HG02943 (cell line): ENCODE data around the gene USP31.

Experiments
- ATAC-seq: cut with Tn5 transposase; IDR thresholded peaks from one replicate; pipeline ENCODE4 v1.9.1; 2021; ENCODE audit warnings: mild to moderate bottlenecking, low read depth, moderate library complexity; ENCODE audit not compliant: unreplicated experiment

Gene USP31, protein sequence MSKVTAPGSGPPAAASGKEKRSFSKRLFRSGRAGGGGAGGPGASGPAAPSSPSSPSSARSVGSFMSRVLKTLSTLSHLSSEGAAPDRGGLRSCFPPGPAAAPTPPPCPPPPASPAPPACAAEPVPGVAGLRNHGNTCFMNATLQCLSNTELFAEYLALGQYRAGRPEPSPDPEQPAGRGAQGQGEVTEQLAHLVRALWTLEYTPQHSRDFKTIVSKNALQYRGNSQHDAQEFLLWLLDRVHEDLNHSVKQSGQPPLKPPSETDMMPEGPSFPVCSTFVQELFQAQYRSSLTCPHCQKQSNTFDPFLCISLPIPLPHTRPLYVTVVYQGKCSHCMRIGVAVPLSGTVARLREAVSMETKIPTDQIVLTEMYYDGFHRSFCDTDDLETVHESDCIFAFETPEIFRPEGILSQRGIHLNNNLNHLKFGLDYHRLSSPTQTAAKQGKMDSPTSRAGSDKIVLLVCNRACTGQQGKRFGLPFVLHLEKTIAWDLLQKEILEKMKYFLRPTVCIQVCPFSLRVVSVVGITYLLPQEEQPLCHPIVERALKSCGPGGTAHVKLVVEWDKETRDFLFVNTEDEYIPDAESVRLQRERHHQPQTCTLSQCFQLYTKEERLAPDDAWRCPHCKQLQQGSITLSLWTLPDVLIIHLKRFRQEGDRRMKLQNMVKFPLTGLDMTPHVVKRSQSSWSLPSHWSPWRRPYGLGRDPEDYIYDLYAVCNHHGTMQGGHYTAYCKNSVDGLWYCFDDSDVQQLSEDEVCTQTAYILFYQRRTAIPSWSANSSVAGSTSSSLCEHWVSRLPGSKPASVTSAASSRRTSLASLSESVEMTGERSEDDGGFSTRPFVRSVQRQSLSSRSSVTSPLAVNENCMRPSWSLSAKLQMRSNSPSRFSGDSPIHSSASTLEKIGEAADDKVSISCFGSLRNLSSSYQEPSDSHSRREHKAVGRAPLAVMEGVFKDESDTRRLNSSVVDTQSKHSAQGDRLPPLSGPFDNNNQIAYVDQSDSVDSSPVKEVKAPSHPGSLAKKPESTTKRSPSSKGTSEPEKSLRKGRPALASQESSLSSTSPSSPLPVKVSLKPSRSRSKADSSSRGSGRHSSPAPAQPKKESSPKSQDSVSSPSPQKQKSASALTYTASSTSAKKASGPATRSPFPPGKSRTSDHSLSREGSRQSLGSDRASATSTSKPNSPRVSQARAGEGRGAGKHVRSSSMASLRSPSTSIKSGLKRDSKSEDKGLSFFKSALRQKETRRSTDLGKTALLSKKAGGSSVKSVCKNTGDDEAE (N-terminal part only)

DNA sequence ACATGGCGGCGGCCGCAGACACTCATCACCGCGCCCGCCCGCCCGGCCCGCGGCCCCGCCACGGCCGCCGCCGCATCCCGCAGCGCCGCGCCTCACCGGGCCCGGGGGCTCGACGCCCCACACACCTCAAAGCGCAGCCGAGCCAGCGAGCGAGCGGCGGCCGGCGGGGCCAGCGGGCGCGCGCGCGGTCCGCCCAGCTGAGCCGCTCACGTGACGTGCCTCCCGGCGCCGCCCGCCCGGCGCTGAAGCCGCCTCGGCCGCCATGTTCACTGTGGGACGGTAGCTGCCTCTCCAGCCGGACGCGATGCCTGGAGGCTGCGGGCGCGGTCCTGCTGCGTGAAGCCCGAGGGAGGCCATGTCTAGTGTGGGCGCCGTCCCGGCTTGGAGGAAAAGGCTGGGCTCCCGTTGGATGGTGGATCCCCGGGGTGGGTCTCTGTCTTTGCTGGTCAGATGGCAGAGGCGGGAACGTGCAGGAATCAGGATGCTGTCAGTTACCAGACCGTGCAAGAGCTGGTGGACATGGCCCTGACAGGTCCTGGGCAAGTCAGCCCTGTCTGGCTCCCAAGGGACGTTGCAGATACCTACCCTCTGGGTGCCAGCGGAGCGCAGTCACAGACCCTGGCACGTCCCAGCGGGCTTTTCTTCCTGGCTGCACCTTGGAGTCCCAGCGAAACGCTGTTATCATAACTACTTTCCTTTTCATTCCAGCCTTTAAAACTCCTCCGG is at the start of gene USP31:
Gene USP31, minus strand, starts transcription at position 186 of the 726 bp plus-strand sequence. Its CDS starts 182 bp downstream, at position 4.
- peak; percentile 90 for ATAC-seq

DNA sequence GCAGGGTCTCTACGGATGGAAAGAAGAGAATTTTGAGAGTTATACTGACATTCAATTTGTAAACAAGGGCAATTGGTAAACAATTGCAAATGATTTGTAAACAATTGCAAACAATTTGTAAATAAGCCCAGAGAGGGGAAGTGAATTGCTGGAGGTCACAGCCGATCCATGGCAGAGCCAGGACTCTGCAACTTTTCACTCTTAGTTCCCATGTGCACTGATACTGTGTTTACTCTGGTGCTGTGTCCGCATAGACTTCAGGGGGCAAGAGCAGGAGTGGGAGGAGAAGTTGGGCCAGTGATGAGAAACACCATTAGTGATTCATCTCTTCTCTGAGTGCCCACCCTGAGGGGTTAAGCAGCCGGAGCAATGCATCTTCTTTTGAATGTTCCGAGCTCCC is 47.3 kb upstream of the USP31 start:
- no peak for ATAC-seq

DNA sequence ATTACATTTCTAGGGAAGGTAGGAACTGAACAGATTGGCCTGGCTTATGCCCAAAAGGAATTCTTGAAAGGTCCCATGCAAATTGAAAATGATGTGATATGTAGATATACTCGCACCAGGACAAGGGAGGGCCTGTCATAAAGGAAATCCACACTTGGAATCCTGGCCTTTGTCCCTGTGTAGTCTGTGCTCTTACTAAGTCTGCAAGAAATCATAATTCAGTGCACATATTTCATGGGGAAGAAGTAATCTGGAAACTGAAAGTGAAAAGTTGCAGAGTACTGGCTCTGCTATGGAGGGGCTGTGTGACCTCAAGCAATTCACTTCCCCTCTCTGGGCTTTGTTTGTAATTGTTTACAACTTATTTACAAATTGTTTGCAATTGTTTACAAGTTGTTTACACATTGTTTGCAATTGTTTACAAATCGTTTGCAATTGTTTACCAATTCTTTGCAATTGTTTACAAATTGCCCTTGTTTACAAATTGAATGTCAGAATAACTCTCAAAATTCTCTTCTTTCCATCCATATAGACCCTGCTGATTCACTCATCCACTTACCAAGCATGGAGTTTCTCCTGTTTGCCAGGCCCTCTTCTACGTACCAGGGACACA is 46.2 kb upstream of the USP31 start:
- ATAC-seq = no peak

DNA sequence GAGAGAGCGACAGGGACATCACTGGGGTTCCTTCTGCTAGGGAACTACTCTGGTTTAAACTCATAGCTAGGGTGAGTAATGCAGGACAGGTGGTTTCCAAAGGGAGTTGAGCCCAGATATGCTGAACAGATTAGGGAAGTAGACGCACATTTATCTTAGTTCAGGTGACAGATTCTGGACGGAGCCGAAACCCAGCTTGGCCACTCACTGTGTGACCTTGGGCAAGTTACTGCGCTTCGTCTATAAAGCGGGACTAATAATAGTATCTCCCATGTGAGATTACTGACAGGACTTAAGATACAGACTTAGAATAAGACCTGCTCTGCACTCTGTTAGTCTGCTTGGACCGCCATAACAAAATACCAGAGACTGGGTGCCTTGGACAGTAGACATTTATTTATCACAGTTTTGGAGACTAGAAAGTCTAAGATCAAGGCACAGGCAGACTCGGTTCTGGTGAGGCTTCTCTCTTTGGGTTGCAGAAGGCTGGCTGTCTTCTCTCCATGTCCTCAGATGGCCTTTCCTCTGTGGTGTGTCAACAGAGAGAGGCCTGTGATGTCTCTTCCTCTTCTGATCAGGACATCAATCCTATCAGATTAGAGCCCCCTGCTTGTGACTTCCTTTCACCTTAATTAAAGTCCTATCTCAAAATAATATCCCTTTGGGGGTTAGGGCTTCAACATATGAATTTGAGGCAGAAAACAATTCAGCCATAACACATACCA is 45.4 kb upstream of the USP31 start:
- no peak for ATAC-seq

DNA sequence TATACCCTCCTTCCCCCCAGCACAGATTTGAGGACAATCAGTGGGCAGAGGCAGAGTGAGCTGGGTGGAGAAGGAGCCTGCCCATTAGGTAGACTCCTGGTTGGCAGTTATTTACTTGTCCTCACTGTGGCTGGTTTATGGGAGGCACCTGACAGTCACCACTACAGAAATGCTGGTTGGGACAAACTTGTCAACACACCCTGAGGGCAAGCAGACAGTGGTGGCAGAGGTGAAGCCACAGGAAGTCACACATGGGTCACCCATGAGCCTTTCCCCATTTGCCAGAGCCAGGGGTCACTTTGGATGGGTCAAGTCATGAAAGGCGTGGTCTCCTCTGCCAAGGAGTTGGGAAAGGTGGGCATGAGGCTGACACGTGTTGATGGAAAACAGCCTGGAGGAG is 39.7 kb upstream of the USP31 start:
- no peak for ATAC-seq

DNA sequence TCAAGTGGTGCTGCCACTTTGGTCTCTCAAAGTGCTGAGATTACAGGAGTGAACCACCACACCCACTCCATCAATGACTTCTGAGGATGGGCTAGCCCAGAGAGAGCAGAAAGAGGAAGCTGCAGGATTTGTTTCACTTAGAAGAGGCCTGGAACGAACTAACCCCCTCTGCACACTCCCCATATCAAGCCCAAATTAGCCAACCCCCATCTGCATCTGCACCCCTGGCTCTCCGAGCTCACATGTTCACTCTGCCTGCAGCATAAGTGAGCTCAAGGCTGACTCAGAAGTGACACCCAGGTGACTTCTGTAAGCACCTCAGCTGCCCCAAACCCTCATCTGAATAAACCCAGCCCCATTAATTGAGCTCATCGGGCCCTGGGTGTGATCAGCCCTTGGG is 38.1 kb upstream of the USP31 start:
- ATAC-seq = no peak

DNA sequence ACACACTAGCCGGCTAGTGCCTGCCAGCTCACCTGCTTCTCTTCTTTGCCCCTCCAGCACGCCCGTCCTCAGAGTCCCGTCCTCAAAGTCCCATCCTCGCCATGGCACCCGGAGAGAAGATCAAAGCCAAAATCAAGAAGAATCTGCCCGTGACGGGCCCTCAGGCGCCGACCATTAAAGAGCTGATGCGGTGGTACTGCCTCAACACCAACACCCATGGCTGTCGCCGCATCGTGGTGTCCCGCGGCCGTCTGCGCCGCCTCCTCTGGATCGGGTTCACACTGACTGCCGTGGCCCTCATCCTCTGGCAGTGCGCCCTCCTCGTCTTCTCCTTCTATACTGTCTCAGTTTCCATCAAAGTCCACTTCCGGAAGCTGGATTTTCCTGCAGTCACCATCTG is 36.9 kb upstream of the USP31 start:
- no peak for ATAC-seq

DNA sequence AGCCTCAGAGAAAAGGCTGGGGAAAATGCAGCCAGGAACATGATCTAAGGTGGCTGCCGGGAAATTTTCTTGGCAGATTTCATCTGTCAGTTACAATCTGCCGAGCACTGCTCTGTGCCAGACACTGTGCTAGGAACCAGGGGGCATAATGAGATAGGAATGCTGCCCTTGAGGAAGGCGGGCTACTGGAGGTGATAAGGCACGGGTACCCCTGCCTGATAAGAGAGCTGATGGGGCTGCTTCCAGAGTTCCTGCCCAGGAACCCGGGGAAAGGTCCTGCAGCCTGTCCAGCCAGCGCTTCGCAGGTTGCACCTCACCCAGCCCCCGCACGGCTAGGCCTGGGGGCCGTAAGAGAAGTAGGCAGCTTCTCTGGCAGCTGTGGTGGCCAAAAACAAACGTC is 36.4 kb upstream of the USP31 start:
- no peak for ATAC-seq

DNA sequence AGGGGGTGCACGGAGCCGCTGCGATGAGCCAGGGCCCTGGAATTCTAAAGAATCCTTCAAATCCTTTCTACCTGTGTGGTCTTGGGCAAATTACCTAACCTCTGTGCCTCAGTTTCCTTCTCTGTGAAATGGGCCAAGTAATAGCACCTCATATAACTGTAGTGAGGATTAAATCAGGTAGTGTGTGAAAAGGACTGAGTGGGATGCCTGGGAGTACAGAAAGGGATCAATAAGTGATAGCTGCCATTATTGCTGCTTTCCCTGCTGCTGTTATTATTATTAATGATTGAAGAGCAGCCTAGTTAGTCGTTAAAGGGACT is 34.3 kb upstream of the USP31 start:
- no peak for ATAC-seq

DNA sequence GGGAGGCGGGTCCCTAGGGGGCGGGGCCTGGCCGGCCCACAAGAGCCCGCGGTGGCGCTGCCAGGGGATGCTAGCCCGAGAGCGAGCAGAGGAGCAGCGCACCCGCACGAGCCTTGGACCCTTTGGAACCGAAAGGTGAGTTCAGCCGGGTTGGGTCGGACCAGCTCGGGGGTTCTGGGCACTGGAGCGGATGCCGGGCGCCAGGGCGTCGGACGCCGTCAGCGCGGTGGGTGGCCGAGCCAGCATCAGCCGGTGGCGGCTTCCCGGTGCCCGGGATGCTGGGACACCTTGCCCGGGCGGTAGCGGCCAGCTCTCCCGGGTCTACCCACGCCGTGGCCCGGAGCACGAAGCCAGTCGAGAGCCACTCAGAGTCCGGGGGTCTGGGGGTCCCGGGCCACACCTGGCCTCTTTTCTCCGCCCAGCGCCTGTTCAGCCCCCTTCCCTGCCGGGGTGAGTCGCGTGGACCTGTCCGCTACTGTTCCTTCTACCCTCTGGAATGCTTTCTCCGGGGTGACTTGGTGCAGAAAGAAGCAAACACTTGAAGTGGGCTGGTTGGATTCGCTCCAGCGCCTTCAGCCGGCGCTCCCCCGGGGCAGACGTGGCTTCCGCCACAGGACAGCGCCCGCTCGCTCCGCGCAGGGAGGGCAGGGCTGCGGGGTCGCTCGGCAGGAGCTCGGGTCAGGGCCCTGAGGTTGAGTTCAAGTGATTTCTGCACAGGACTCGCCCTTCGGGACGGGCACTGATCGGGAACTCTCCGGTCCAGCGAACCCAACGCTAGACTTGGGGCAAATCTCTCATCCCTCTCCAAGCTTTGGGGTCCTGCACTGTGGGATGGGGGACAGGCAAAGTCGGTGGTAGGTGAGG is 33.7 kb upstream of the USP31 start, which contains the start of gene SCNN1G:
Gene SCNN1G, plus strand, starts transcription at position 67 of the 864 bp plus-strand sequence. CDS start 3,527 bp downstream, outside the sequence.
- ATAC-seq = no peak

DNA sequence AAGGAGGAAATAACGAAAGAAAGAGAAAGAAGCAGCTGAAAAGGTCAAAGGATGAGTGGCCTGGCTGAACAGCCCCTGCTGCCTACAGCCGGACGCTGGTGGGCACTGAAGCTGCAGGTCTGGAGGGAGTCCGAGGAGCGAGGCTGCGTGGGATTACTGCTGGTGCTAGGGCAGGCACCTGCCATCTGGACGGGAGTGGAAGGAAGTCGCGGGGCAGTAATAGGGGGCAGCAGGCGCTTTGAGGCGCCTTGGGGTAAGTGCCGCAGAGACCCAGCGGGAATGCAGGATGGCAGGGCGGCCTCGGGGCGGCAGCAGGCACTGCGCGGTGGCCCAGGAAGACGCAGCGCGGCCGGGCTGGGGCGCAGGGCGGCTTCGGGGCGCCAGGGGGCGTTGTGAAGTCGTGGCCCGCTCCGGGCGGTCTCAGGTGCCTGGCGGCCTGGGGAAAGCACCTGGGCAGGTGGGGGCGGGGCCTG is 33.0 kb upstream of the USP31 start:
- ATAC-seq = peak; percentile 57

DNA sequence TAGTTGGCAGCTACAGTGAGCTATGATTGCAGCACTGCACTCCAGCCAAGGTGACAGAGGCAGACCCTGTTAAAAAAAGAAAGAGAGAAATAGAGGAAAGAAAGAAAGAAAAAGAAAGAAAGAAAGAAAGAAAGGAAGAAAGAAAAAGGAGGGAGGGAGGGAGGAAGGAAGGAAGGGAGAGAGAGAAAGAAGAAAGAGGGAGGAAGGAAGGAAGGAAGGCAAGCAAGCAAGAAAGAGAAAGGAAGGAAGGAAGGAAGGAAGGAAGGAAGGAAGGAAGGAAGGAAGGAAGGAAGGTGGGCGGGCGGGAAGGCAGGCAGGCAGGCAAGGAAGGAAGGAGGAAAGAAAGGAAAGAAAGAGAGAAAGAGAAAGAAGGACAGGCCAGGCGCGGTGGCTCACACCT is 32.3 kb upstream of the USP31 start:
- no peak for ATAC-seq

DNA sequence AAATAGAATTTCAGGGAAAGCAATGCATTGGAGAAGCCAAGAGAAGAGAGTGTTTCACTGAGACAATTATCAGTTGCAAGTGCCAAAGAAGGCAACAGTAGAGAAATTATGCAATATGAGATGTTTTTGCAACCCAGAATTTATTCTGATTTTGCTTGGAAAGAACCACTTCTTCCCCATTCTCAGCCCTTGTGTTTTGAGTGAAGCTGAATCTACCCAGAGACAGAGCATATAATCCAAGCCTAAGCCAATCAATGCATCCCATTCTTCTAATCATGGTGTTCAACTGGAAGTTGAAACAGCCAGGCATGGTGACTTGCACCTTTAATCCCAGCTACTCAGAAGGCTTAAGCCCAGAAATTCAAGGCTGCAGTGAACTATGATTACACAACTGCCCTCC is 26.4 kb upstream of the USP31 start:
- no peak for ATAC-seq

DNA sequence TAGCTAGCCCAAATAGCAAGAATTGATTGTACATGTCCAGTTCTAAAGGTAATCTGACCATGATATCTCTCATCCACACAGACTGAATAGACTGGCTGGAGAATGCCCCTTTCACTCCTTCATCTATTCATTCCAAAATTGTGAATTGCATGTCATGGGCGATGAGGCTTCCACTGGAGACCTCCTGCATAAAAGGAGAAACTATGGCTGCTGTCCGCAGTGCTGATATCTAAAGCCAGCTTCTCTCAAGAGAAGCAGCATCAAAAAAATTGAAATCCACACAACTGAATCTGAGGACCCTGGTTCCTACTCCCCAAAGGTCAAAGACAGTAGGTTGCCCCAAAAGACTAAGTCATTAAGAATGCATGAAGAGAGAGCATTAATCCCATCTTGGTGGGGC is 25.4 kb upstream of the USP31 start:
- no peak for ATAC-seq

DNA sequence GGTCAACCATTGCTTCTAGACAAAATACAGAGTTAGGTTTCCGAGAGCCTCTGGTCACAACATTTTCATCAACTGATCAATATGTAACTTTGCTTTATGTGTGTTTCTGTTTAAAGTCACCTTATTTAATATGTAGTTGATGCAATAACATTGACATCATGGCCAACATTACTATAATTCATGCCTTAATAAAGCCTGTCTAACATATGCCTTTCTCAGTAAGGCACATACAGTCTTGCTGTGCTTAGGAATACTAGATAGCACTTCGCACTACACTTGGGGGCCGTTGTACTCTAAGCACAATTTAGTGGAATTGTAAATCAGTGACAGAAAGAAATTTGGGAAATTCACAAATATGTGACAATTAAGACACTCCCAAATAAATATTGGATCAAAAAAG is 23.7 kb upstream of the USP31 start:
- no peak for ATAC-seq

DNA sequence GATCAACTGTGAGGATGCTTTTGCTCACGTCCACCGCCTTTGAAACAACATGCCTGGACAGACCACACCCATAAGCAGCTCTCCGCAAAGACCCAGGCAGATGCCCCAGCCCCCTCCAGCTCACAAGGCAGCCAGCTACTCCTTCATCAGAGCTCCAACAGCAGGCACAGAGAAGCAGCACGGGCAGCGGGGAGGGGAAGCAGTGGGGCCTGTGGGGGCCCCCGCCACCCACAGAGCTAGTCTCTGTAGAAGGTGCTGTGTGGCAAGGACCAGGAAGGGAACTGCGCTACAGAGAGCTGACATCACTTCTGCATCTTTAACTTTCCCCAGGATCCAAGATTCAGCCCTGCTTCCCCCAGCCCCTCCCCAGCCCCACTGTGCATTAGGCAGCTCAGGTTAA is 23.3 kb upstream of the USP31 start:
- ATAC-seq = no peak

DNA sequence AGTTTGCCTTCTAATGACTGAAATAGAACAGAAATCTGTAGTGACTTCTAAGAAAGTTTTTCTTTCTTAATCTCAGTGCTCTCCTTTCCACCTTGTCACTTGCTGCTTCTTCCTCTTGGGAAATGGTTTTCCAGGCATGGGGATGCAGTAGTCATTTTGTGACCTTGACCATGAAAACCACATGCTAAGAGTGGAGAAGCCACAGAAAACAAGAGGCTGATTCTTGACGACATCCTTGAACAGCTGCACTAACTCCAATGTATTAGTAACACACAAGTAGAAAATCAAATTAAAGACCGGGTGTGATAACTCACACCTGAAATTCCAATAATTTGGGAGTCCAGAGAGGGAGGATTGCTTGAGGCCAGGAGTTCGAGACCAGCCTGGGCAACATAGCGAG is 15.5 kb upstream of the USP31 start:
- no peak for ATAC-seq

DNA sequence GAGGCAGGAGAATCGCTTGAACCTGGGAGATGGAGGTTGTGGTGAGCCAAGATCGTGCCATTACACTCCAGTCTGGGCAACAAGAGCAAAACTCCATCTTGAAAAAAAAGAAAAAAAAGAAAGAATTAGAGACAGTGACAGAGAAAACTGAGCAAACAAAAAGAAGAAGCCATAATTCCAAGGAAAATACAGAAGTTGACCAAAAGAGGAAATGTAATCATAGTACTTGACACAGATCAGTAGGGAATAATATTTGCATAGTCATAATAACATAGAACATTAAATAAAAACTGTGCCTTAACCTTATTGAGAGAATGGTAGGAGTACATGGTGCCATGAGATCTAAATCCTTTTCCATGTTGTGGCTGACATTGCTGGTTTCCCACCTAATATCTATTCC is 14.7 kb upstream of the USP31 start:
- ATAC-seq = no peak
